Activated naive CD8-positive, alpha-beta T cell treated with anti-CD3 and anti-CD28 coated beads, Interleukin-2, amount 50 U/mL, for 24 hours (primary cell): ENCODE data around the gene USP10.
"Not testable (repeated sequence)": the region's sequence is repeated elsewhere in the genome, so short reads cannot be mapped to it uniquely, and the experiment has no call there.

Experiments
- ATAC-seq: fragments of 150-1000 bp; cut with Tn5 transposase; one replicate; pipeline ENCODE4 v1.10.0; 2021
- DNase-seq: peaks from one replicate; pipeline ENCODE4 v3.0.0; 2021
- H3K27ac Mint-ChIP-seq: one replicate; pipeline ENCODE4 v1.8.0; 2021; ENCODE audit warnings: mild to moderate bottlenecking, mixed read lengths
- H3K27me3 Mint-ChIP-seq: one replicate; pipeline ENCODE4 v1.8.0; 2021; ENCODE audit warnings: mixed read lengths
- H3K36me3 Mint-ChIP-seq: one replicate; pipeline ENCODE4 v1.8.0; 2021; ENCODE audit warnings: low read depth, mixed read lengths
- H3K4me1 Mint-ChIP-seq: one replicate; pipeline ENCODE4 v1.8.0; 2021; ENCODE audit warnings: mixed read lengths
- H3K4me3 Mint-ChIP-seq: one replicate; pipeline ENCODE4 v1.8.0; 2021; ENCODE audit warnings: mild to moderate bottlenecking, moderate library complexity, mixed read lengths
- H3K9me3 Mint-ChIP-seq: one replicate; pipeline ENCODE4 v1.8.0; 2021; ENCODE audit warnings: mixed read lengths

The USP10 gene

DNA sequence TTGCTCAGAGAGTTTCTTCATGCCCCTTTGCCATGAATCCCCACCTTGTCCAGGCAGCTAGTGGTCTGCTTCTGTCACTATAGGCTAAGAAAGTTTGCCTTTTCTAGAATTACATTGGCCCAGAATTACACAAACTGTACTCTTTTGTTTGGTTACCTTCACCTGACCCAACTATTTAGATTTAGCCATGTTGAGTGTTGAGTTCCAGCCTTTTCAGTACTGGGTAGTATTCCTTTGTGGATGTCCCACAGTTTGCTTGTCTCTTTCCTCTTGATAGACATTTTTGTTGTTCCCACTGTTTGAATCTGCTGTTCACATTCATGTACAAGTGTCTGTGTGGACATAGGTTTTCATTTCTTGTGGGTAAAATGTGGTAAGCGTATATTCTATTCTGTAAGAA is 22.3 kb downstream of the USP10 start:
- Mint-ChIP-seq H3K9me3 (no peaks in the 10 kb centered on the region), H3K27ac (no peak overlapping the region), H3K36me3 (peaks cover 21% of the 10 kb centered on the region), H3K4me1 (peaks cover 71% of the 10 kb centered on the region), H3K27me3 (no peaks in the 10 kb centered on the region), H3K4me3 (no peak overlapping the region)
- no peak for ATAC-seq
- DNase-seq = no peak

DNA sequence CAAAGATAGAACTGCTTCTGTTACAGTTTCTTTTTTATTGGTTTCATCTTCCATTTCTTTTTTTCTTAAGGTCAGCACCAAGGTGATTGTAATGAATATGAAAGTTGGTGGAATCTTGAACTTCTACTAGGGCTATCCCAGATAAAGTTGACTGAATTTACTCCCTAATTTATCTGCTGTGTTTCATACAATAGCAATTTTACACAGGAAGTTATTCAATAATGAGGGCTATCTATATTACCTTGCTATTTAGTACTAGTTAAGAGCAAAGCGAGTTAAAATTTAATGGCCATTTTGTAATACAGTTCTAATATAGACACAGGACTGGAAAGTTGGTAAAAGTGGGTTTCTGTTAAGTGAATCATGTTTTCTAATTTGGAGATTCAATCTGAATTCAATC is 24.1 kb downstream of the USP10 start:
- no peak overlapping the region for H3K4me3 Mint-ChIP-seq
- peaks cover 16% of the 10 kb centered on the region for H3K36me3 Mint-ChIP-seq
- H3K27ac Mint-ChIP-seq = peak overlapping the region; percentile 20

DNA sequence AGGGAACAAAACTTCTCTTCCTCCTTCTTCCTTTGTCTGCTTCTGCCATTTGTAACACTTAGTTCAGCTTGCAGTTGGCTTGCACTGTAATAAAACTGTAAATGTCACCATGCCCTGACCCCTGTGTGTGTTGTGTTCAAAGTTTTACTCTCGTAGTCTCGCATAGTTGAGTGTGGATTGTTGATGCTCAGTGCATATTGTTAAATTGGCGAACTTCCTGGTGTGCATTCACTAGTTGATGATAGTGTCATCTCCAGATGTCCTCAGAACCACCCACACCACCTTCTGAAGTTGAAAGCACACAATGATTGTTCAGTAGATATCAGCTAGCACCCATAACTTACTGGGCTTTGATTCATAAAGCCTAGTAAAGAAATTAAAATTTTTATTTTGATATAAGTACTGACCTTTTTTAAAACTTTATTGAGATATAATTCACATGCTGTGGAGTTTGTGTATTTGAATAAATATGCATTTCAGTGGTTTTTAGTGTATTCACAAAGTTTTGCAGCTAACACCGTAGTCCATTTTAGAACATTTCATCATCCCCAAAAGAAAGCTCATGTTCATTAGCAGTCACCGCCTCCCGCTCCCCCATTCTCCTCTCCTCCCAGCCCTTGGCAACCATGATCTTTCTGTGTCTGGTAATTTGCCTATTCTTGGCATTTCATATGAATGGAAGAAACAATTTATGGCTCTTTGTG is 25.0 kb downstream of the USP10 start:
- Mint-ChIP-seq H3K27ac (peak overlapping the region; percentile 32), H3K36me3 (peaks cover 14% of the 10 kb centered on the region), H3K27me3 (no peaks in the 10 kb centered on the region), H3K9me3 (no peaks in the 10 kb centered on the region), H3K4me3 (no peak overlapping the region), H3K4me1 (peaks cover 77% of the 10 kb centered on the region)
- DNase-seq (no peak), ATAC-seq (peak; percentile 59)

More for the DNA sequence above, 24.1 kb downstream of the USP10 start:
- Mint-ChIP-seq H3K9me3 (no peaks in the 10 kb centered on the region), H3K4me1 (peaks cover 76% of the 10 kb centered on the region), H3K27me3 (no peaks in the 10 kb centered on the region)
- DNase-seq (no peak), ATAC-seq (no peak)

DNA sequence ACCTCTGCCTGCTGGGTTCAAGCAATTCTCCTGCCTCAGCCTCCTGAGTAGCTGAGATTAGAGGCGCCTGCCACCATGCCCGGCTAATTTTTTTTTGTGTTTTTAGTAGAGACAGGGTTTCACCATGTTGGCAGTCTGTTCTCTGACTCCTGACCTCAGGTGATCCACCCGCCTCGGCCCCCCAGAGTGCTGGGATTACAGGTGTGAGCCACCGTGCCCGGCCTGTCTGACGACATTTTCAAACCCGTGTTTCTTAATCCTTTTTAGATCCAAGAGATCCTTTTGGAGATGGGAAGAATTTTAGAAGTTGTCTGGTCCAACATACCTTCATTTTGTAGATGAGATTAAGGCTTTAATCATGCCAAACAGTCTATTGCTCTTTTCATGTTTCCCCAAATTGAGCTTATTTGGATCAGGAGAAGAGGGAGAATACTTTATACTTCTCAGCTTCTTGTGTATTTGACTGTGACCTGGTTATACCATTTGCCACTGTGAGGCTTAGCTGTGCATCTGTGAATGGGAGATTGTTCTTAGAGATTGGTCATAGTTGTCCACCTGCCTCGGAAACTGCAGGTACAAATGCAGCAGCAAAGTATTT is 25.8 kb downstream of the USP10 start:
- Mint-ChIP-seq H3K4me1 (peaks cover 84% of the 10 kb centered on the region), H3K27me3 (no peaks in the 10 kb centered on the region), H3K4me3 (peak overlapping the region; percentile 67), H3K9me3 (no peaks in the 10 kb centered on the region), H3K27ac (peak overlapping the region; percentile 57), H3K36me3 (peaks cover 9% of the 10 kb centered on the region)
- no peak for ATAC-seq
- DNase-seq = no peak

DNA sequence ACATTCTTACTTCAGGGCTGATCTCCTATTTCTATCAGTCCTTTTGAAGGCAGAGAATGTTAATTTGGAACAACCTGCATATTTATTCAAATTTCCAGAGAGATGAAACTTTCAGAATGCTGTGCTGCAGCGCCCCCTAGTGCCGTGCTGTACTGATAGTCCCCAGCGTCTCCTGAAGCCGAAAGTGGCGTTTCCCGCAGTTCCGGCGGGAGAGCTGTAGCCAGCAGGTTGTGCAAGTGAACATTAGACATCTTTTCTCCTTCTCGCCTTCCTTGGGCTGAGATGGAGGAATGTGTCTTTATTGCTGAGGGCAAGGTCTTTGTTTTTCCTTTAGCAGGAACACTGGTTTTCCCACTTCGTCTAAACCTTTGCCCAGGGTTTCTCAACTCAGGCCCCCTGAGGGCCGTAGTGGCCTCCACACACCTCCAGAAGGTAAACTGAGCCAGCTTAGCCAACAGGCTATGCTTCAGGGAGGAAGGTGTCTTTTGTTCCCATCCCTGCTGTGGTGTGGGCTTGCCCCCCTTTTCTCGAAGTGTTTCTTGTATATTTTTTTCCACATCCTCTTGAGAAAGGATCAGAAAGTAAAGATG is 26.4 kb downstream of the USP10 start:
- peak; percentile 57 for ATAC-seq
- Mint-ChIP-seq H3K9me3 (no peaks in the 10 kb centered on the region), H3K27ac (peak overlapping the region; percentile 57), H3K4me1 (peaks cover 88% of the 10 kb centered on the region), H3K4me3 (peak overlapping the region; percentile 67), H3K27me3 (no peaks in the 10 kb centered on the region), H3K36me3 (peaks cover 7% of the 10 kb centered on the region)
- DNase-seq = peak; percentile 89

DNA sequence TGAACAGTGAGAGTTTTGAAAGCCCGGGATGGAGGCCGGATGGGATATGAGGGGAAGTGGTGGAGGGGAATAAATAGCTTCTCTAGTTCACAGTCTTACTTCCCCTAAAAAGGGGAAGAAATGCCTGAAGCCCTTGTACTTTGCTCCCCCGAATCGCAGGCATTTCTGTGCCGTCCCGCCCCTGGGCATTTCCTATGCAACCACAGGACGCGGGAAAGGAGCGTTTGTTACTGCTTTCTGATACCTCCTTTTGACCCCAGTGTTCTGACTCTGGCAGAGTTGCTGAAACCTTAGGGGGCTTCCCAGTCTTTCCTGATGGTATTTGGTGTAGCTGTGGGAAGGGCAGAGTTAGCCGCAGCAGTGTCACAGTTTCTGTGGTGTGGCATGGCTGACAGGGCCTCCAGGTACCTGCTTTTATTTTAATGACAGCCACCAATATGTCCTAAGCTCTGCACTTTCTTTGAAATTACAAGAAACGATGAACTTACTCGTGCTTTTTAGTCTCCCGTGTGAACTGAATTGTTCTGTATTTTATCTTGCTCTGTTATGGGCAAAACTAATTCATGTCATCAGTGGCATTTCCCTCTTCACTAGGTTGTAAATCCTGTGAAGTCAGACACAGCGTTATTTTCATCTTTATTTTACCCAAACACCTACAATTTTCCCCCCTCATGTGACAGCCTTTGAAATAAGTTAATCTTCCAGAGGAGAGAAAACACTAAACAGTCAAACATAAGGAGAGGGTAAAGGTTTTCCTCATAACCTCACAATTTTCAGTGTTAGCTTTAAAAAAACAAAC is 27.1 kb downstream of the USP10 start:
- H3K9me3 Mint-ChIP-seq = no peaks in the 10 kb centered on the region
- H3K36me3 Mint-ChIP-seq = peaks cover 5% of the 10 kb centered on the region
- ATAC-seq (peak; percentile 78), DNase-seq (peak; percentile 41)
- H3K4me1 Mint-ChIP-seq = peaks cover 92% of the 10 kb centered on the region
- H3K4me3 Mint-ChIP-seq = peak overlapping the region; percentile 67
- H3K27ac Mint-ChIP-seq = peak overlapping the region; percentile 57
- no peaks in the 10 kb centered on the region for H3K27me3 Mint-ChIP-seq

DNA sequence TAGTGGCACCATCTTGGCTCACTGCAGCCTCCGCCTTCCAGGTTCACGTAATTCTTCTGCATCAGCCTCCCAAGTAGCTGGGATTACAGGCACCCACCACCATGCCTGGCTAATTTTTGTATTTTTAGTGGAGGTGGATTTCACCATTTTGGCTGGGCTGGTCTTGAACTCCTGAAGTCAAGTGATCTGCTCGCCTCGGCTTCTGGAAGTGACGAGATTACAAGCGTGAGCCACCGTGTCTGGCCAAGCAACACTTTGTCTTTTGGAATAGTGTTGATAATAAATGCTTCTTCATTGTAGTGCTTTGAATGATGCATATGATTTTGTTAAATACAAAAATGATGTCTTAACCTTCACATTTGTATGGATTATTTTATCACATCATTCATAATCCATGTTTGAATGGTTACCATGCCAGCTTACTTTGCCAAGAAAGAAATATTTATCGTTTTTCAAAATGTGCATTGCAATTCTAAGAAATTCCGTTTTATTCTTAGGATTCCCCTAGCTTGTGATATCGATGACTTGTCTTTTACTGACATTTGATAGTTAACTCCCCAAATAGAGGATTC is 29.1 kb downstream of the USP10 start:
- peaks cover 77% of the 10 kb centered on the region for H3K4me1 Mint-ChIP-seq
- H3K4me3 Mint-ChIP-seq = no peak overlapping the region
- H3K36me3 Mint-ChIP-seq = peaks cover 3% of the 10 kb centered on the region
- H3K27ac Mint-ChIP-seq = no peak overlapping the region
- H3K9me3 Mint-ChIP-seq = no peaks in the 10 kb centered on the region
- H3K27me3 Mint-ChIP-seq = no peaks in the 10 kb centered on the region
- no peak for DNase-seq
- ATAC-seq = no peak

DNA sequence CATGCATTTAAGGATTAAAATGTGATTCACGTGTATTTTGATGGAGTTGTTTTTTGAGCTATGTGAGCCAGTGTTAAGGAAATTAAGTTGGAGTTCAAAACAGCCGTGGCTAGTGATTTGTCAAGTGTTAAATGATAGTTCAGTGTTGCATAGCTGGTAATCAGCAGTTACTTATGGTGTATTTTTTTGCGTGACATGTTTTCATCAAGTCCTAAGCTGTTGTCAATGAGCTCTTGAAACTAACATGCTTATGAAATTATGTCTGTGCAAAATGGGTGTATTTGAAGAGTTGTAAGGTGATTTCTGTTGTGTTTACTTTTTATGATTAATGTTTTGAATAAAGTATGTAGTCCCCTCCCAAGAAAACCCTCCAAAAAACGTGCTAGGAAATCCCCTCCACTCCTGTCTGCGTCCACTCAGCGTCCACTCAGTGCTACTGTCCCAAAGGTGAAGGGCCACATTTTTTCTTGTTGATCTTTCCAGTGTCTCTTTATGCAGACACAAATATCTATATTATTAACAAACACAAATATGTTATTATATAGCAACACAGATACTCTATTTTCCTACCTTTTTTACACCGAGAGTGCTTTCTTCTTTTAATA is 30.0 kb downstream of the USP10 start:
- ATAC-seq = no peak
- Mint-ChIP-seq H3K36me3 (peaks cover 6% of the 10 kb centered on the region), H3K4me1 (peaks cover 70% of the 10 kb centered on the region), H3K27me3 (no peaks in the 10 kb centered on the region), H3K27ac (peak overlapping the region; percentile 29), H3K4me3 (peak overlapping the region; percentile 17), H3K9me3 (no peaks in the 10 kb centered on the region)
- no peak for DNase-seq

DNA sequence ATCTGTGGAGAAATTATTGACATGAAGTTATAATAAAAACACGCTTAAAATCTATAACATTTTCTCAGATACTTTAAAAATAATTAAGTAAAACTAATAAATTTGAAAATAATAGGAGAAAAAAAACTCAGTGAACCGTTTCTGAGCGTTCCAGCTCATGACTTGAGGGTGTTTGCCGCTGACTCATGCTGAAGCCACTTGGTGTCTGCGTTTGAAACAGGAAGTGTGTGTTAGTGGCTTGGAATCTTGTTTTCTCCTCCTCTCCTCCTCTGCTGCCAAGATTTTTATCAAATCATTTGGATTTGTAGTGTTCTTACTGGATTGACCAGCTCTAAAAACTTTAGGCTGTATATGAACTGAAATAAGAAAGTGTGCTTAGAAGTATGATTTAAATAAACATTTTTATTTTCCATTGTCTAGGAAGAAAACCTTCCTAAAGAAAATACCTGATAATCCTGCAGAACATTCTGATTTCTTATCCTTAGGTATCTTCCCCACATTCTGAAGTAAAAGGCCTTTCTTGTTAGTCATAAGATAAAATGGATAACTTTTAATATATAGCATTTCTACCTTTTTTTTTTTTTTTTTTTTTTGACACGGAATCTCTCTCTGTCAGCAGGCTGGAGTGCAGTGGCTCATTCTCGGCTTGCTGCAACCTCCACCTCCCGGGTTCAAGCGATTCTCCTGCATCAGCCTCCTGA is 30.8 kb downstream of the USP10 start:
- Mint-ChIP-seq H3K4me1 (peaks cover 66% of the 10 kb centered on the region), H3K4me3 (peak overlapping the region; percentile 17), H3K36me3 (peaks cover 8% of the 10 kb centered on the region), H3K27me3 (no peaks in the 10 kb centered on the region), H3K27ac (no peak overlapping the region), H3K9me3 (no peaks in the 10 kb centered on the region)
- ATAC-seq = no peak
- peak; percentile 25 for DNase-seq

DNA sequence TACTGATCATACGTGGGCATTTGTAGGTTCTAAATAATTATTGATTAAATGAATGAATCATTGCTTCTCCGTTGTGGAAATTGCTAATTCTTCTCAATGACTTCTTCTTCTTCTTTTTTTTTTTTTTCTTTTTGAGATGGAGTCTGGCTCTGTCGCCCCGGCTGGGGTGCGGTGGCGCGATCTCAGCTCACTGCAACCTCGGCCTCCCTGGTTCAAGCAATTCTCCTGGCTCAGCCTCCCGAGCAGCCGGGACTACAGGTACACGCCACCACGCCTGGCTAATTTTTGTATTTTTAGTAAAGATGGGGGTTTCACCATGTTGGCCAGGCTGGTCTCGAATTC is 32.5 kb downstream of the USP10 start:
- peaks cover 12% of the 10 kb centered on the region for H3K36me3 Mint-ChIP-seq
- DNase-seq, H3K27me3 Mint-ChIP-seq, H3K27ac Mint-ChIP-seq, H3K9me3 Mint-ChIP-seq, H3K4me3 Mint-ChIP-seq, ATAC-seq: not testable (repeated sequence)
- peaks cover 62% of the 10 kb centered on the region for H3K4me1 Mint-ChIP-seq

DNA sequence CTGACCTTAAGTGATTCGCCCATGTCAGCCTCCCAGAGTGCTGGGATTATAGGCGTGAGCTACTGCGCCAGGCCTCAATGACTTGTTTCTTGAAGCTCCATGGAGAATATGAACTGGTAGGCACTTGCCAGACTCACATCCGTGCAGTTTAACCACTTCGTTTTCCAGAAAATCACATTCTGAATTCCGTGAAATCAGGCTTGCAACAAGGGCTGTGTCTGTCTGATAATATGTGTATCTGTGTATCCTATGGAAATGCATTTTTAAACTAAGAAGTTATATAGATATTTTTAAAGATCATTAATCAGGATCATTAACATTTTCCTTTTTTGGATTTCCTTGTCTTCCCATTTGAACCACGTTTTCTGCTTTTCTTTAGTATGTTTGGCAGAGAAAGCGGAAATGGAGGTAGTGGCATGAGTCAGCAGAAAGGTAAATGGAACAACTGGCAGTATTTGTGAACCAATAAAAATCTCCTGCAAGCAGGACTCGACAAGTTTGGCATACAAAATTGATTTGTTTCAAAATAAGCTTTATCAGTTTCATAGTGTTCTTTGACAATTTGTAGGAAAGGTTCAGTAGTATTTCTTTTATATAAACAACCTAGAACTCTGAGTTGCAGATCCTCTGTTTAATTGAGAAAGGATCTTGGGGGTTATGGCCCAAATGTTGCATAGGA is 33.0 kb downstream of the USP10 start:
- ATAC-seq = no peak
- H3K36me3 Mint-ChIP-seq = peaks cover 12% of the 10 kb centered on the region
- no peak overlapping the region for H3K27ac Mint-ChIP-seq
- no peak for DNase-seq
- peaks cover 59% of the 10 kb centered on the region for H3K4me1 Mint-ChIP-seq
- no peaks in the 10 kb centered on the region for H3K9me3 Mint-ChIP-seq
- no peaks in the 10 kb centered on the region for H3K27me3 Mint-ChIP-seq
- H3K4me3 Mint-ChIP-seq = no peak overlapping the region

DNA sequence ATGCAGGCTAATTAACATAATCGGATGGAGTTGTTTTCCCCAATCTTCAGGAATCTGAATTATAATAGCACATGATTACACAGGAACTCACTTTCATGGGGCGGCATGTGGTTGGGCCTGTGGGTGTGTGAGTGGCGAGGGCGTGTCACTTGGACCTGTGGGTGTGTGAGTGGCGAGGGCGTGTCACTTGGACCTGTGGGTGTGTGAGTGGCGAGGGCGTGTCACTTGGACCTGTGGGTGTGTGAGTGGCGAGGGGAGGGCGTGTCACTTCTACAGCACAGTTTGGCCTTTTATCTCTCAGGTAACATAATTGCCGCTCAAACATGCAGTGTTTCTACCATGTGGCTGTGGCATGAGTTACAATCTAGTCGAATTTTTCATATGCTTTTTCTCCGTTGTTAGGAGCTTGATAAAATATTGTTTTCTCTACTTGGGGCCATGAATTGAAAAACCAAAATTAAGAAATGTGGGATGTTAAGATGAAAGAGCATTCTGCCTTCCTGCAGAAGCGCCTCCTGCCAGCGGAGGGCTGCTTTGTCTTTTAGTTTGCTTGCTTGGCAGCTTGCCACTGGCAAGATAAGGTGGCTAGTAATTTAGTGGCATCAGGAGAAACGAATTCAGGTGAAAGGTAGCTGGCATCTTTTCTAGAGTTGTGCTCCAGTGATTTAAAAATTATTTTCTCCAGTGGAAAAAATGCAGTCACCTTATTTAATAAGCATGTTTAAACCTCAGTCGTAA is 36.2 kb downstream of the USP10 start:
- ATAC-seq (no peak), DNase-seq (no peak)
- no peak overlapping the region for H3K4me3 Mint-ChIP-seq
- H3K27ac Mint-ChIP-seq = peak overlapping the region; percentile 7
- no peaks in the 10 kb centered on the region for H3K9me3 Mint-ChIP-seq
- peaks cover 59% of the 10 kb centered on the region for H3K4me1 Mint-ChIP-seq
- peaks cover 25% of the 10 kb centered on the region for H3K36me3 Mint-ChIP-seq
- H3K27me3 Mint-ChIP-seq = no peaks in the 10 kb centered on the region
